SU-DHL-6 (cell line): ENCODE results near the gene CFAP20DC.

Source experiments
- H2AFZ ChIP-seq: fragments of 200-600 bp; sonication (generic); 2 replicates; pipeline ENCODE4 v1.6.1; 2014; ENCODE audit warnings: low read depth, mild to moderate bottlenecking, moderate library complexity, mixed read lengths, antibody characterized with exemption, low read length; ENCODE audit not compliant: severe bottlenecking
- H3F3A ChIP-seq: fragments of 200-600 bp; shearing (Covaris generic); 2 replicates; pipeline ENCODE4 v1.6.0; 2016; ENCODE audit warnings: antibody characterized with exemption, mild to moderate bottlenecking; ENCODE audit not compliant: insufficient read depth
- H3K27ac ChIP-seq: fragments of 200-600 bp; sonication (generic); 2 replicates; pipeline ENCODE4 v1.5.1; 2016; ENCODE audit warnings: low read depth, mild to moderate bottlenecking, low read length, moderate library complexity, mixed read lengths
- H3K27me3 ChIP-seq: fragments of 200-600 bp; sonication (generic), shearing (Covaris generic); 2 replicates; pipeline ENCODE4 v1.6.0; 2014; ENCODE audit warnings: mild to moderate bottlenecking, low read length
- H3K36me3 ChIP-seq: fragments of 200-600 bp; sonication (generic); 2 replicates; pipeline ENCODE4 v1.6.1; 2014; ENCODE audit warnings: mild to moderate bottlenecking, low read length, mixed read lengths
- H3K4me2 ChIP-seq: fragments of 300-600, 200-600 bp; shearing (Covaris generic), sonication (generic); 2 replicates; pipeline ENCODE4 v1.6.0; 2014; ENCODE audit warnings: low read length, low read depth, mild to moderate bottlenecking; ENCODE audit not compliant: poor library complexity, severe bottlenecking
- H3K4me3 ChIP-seq: fragments of 200-600 bp; sonication (generic); 2 replicates; pipeline ENCODE4 v1.5.1; 2014; ENCODE audit warnings: antibody characterized with exemption, low read length, mild to moderate bottlenecking, mixed read lengths; ENCODE audit not compliant: insufficient read depth, poor library complexity, severe bottlenecking
- H3K79me2 ChIP-seq: fragments of 200-600 bp; sonication (generic); 2 replicates; pipeline ENCODE4 v1.6.1; 2014; ENCODE audit warnings: mild to moderate bottlenecking, low read length, moderate library complexity; ENCODE audit not compliant: insufficient read depth
- H3K9ac ChIP-seq: fragments of 200-600 bp; sonication (generic); 2 replicates; pipeline ENCODE4 v1.7.0; 2014; ENCODE audit warnings: mild to moderate bottlenecking, low read length
- H3K9me2 ChIP-seq: fragments of 200-600 bp; sonication (generic); replicated peaks from 2 replicates; pipeline ENCODE4 v1.6.1; 2014; ENCODE audit warnings: low read length; ENCODE audit not compliant: insufficient read depth
- H3K9me3 ChIP-seq: fragments of 200-600 bp; sonication (generic); 2 replicates; pipeline ENCODE4 v1.6.1; 2014; ENCODE audit warnings: low read length, mixed read lengths; ENCODE audit not compliant: insufficient read depth
- H4K20me1 ChIP-seq: fragments of 200-600 bp; sonication (generic); 2 replicates; pipeline ENCODE4 v1.6.1; 2014; ENCODE audit warnings: low read depth, mild to moderate bottlenecking, antibody characterized with exemption, low read length, moderate library complexity, mixed read lengths
- CTCF ChIP-seq: fragments of 200-600 bp; sonication (generic); IDR thresholded peaks from one replicate; pipeline ENCODE4 v1.5.1; 2017; ENCODE audit warnings: antibody characterized with exemption, mild to moderate bottlenecking, low read length, moderate library complexity; ENCODE audit not compliant: insufficient read depth, poor library complexity, severe bottlenecking
- EZH2phosphoT487 ChIP-seq: fragments of 200-600 bp; sonication (generic), shearing (Covaris generic); conservative IDR thresholded peaks from 2 replicates; pipeline ENCODE4 v1.6.1; 2018; ENCODE audit warnings: mild to moderate bottlenecking, antibody characterized with exemption, low read length, moderate library complexity, mixed read lengths

Gene CFAP20DC

DNA sequence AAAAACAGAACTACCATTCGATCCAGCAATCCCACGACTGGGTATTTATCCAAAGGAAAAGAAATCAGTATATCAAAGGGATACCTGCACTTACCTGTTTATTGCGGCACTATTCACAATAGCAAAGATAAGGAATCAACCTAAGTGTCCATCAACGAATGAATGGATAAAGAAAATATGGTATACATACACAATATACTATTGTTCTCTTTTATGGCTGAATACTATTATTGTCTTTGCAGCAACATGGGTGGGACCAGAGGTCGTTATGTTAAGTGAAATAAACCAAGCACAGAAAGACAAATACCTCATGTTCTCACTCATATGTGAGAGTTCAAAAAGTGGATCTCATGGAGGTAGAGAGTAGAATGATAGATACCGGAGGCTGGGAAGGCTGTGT lies 264.9 kb downstream of the CFAP20DC start:
- H3K9me2 ChIP-seq: no peaks in the 10 kb centered on the region

DNA sequence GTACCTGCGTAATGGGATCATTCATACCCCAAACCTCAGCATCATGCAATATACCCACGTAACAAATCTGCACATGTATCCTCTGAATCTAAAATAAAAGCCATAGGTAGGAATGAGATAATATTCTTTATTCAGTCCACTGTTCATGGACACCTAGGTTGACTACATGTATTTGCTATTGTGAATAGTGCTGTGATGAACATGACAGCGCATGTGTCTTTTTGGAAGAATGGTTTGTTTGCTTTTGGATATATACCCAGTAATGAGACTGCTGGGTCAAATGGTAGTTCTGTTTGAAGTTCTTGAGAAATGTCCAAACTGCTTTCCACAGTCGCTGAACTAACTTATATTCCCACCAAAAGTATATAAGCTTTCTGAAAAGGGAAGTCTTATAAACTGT lies 265.4 kb downstream of the CFAP20DC start:
- Histone ChIP-seq H2AFZ (no peak overlapping the region), H3F3A (no peaks in the 10 kb centered on the region), H3K79me2 (no peaks in the 10 kb centered on the region), H3K4me3 (no peak overlapping the region), H3K9me3 (peaks cover 13% of the 10 kb centered on the region; the same call in 1 of the 2 replicates), H3K27me3 (no peaks in the 10 kb centered on the region), H3K9ac (no peak overlapping the region), H3K36me3 (no peaks in the 10 kb centered on the region), H3K9me2 (no peaks in the 10 kb centered on the region), H3K4me2 (no peak overlapping the region), H3K27ac (no peak overlapping the region), H4K20me1 (no peaks in the 10 kb centered on the region)
- TF ChIP-seq CTCF: no peak

More for the DNA sequence above, 264.9 kb downstream of the CFAP20DC start:
- Histone ChIP-seq H3K27me3 (no peaks in the 10 kb centered on the region), H2AFZ (no peak overlapping the region), H3K4me3 (no peak overlapping the region), H3F3A (no peaks in the 10 kb centered on the region), H3K36me3 (no peaks in the 10 kb centered on the region), H3K27ac (no peak overlapping the region), H4K20me1 (no peaks in the 10 kb centered on the region), H3K4me2 (no peak overlapping the region), H3K9ac (no peak overlapping the region), H3K79me2 (no peaks in the 10 kb centered on the region), H3K9me3 (peaks cover 8% of the 10 kb centered on the region; the same call in 1 of the 2 replicates)
- TF ChIP-seq CTCF: no peak
- TF ChIP-seq EZH2phosphoT487: no peak

DNA sequence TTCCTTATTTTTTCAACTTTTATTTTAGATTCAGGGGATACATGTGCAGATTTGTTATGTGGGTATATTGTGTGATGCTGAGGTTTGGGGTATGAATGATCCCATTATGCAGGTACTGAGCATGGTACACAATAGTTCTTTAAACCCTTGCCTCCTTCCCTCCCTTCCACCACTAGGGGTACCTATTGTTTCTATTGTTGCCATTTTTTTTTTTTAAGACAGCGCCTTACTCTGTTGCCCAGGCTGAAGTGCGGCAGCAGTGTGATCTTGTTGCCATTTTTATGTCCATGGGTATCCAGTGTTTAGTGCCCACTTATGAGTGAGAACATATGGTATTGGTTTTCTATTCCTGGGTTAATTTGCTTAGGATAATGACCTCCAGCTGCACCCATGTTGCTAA lies 266.0 kb downstream of the CFAP20DC start:
- H3K4me3 ChIP-seq: no peak overlapping the region
- no peak for TF ChIP-seq EZH2phosphoT487
- TF ChIP-seq CTCF: no peak
- H3K4me2 ChIP-seq: no peak overlapping the region
- no peak overlapping the region for H3K9ac ChIP-seq
- H2AFZ ChIP-seq: no peak overlapping the region
- no peaks in the 10 kb centered on the region for H3K9me2 ChIP-seq
- H4K20me1 ChIP-seq: no peaks in the 10 kb centered on the region
- H3K27me3 ChIP-seq: no peaks in the 10 kb centered on the region
- H3K36me3 ChIP-seq: no peaks in the 10 kb centered on the region
- H3K79me2 ChIP-seq: no peaks in the 10 kb centered on the region
- no peak overlapping the region for H3K27ac ChIP-seq
- no peaks in the 10 kb centered on the region for H3F3A ChIP-seq
- peaks cover 18% of the 10 kb centered on the region; the same call in 1 of the 2 replicates for H3K9me3 ChIP-seq

- H3K4me3 ChIP-seq: no peak overlapping the region
- no peaks in the 10 kb centered on the region for H3K27me3 ChIP-seq
- TF ChIP-seq EZH2phosphoT487 (no peak), CTCF (no peak)
- peaks cover 23% of the 10 kb centered on the region; the same call in 1 of the 2 replicates for H3K9me3 ChIP-seq
- no peaks in the 10 kb centered on the region for H3K36me3 ChIP-seq
- no peak overlapping the region for H2AFZ ChIP-seq
- no peak overlapping the region for H3K27ac ChIP-seq
- no peaks in the 10 kb centered on the region for H4K20me1 ChIP-seq
- no peak overlapping the region for H3K9ac ChIP-seq
- H3K9me2 ChIP-seq: no peaks in the 10 kb centered on the region
- H3K79me2 ChIP-seq: no peaks in the 10 kb centered on the region
- no peaks in the 10 kb centered on the region for H3F3A ChIP-seq
- H3K4me2 ChIP-seq: no peak overlapping the region
Observed at GRCh38 chr3:58779934-58780333, 269.9 kb downstream of the CFAP20DC start.
